Esophagus muscularis mucosa (tissue), 4 donors: Measurements from ENCODE around the gene MTTP.

Source experiments
- CTCF ChIP-seq, 3 experiments: fragments of 200-600 bp in 2 of 3; fragments of 450-650 bp in 1 of 3; sonication (generic) in 2 of 3; IDR thresholded peaks; one replicate each; pipeline ENCODE4 v1.5.1; 2017 to 2019; ENCODE audit warnings: antibody characterized with exemption in 3 of 3, mild to moderate bottlenecking in 2 of 3, moderate library complexity in 1 of 3
- EP300 ChIP-seq: sonication (generic); formaldehyde crosslinking; IDR thresholded peaks from one replicate; pipeline ENCODE4 v1.6.1; 2017; ENCODE audit warnings: antibody characterized with exemption
- POLR2A ChIP-seq: fragments of 450-650 bp; IDR thresholded peaks from one replicate; pipeline ENCODE4 v1.6.1; 2017; ENCODE audit warnings: antibody characterized with exemption, moderate library complexity, mild to moderate bottlenecking, low read depth

- no peak for TF ChIP-seq CTCF (IDR thresholded peaks at IDR 0.05)
- no peak for TF ChIP-seq POLR2A
- TF ChIP-seq EP300, result no peak
Measured at GRCh38 chr4:99648321-99648720, 73.7 kb downstream of the MTTP start.
